Measurements from ENCODE around the gene ST8SIA6.
"Not testable (repeated sequence)": the region's sequence is repeated elsewhere in the genome, so short reads cannot be mapped to it uniquely, and the experiment has no call there.

The ST8SIA6 gene

GRCh38 chr10:17426263-17426750 is 28.1 kb downstream of the ST8SIA6 start:
- no peak for DNase-seq (ENCODE audit: low spot score)

GRCh38 chr10:17425584-17426262 is 28.7 kb downstream of the ST8SIA6 start:
- no peak for DNase-seq (ENCODE audit: low spot score)

- DNase-seq (ENCODE audit: low spot score), result no peak
Observed at GRCh38 chr10:17423632-17424186, 30.7 kb downstream of the ST8SIA6 start.

- DNase-seq (ENCODE audit: low spot score), result no peak
Observed at GRCh38 chr10:17422931-17423330, 31.5 kb downstream of the ST8SIA6 start.

- DNase-seq (ENCODE audit: low spot score), result no peak
Observed at GRCh38 chr10:17418249-17418648, 36.1 kb downstream of the ST8SIA6 start.

GRCh38 chr10:17416442-17417211 is 37.8 kb downstream of the ST8SIA6 start:
- no peak for DNase-seq (ENCODE audit: low spot score)

GRCh38 chr10:17415046-17415658 is 39.2 kb downstream of the ST8SIA6 start:
- DNase-seq (ENCODE audit: low spot score), result no peak

GRCh38 chr10:17414484-17414883 is 39.9 kb downstream of the ST8SIA6 start:
- DNase-seq (ENCODE audit: low spot score), result no peak

- no peak for DNase-seq (ENCODE audit: low spot score)
Observed at GRCh38 chr10:17413876-17414275, 40.5 kb downstream of the ST8SIA6 start.

GRCh38 chr10:17412323-17412722 is 42.1 kb downstream of the ST8SIA6 start:
- DNase-seq (ENCODE audit: low spot score), result no peak

- no peak for DNase-seq (ENCODE audit: low spot score)
Observed at GRCh38 chr10:17410907-17411306, 43.5 kb downstream of the ST8SIA6 start.

GRCh38 chr10:17409170-17409733 is 45.1 kb downstream of the ST8SIA6 start:
- DNase-seq (ENCODE audit: low spot score), result no peak

GRCh38 chr10:17407047-17407446 is 47.3 kb downstream of the ST8SIA6 start:
- no peak for DNase-seq (ENCODE audit: low spot score)

- DNase-seq (ENCODE audit: low spot score), result no peak
Observed at GRCh38 chr10:17406036-17406834, 48.2 kb downstream of the ST8SIA6 start.

GRCh38 chr10:17403161-17403560 is 51.2 kb downstream of the ST8SIA6 start:
- DNase-seq (ENCODE audit: low spot score), result no peak

- not testable (repeated sequence) for DNase-seq (ENCODE audit: low spot score)
Observed at GRCh38 chr10:17402040-17402439, 52.4 kb downstream of the ST8SIA6 start.

- DNase-seq (ENCODE audit: low spot score), result no peak
Observed at GRCh38 chr10:17396004-17396403, 58.4 kb downstream of the ST8SIA6 start.

GRCh38 chr10:17394854-17395253 is 59.5 kb downstream of the ST8SIA6 start:
- no peak for DNase-seq (ENCODE audit: low spot score)

GRCh38 chr10:17387861-17388503 is 66.4 kb downstream of the ST8SIA6 start:
- peak; percentile 58 for DNase-seq (ENCODE audit: low spot score)

- DNase-seq (ENCODE audit: low spot score), result no peak
Observed at GRCh38 chr10:17386616-17387075, 67.7 kb downstream of the ST8SIA6 start.

GRCh38 chr10:17386021-17386420 is 68.4 kb downstream of the ST8SIA6 start:
- DNase-seq (ENCODE audit: low spot score), result no peak

Measured in LoVo (cell line).